ENCODE measurements around the gene DDX18. TPM values are rescaled to one million over a fixed set of nuclear protein-coding genes. Genes with fewer than 3 reads are reported as not detected.

The DDX18 gene
- total and polyA plus RNA-seq, 2 donors (not counting 3 experiments of a cell fraction or from before 2014, with no cell fraction given): 15.8 to 50.4 TPM

GRCh38 chr2:117853873-117854272 is 39.4 kb downstream of the DDX18 start:
- no peak overlapping the region for H3K9ac ChIP-seq (replicated peaks; ENCODE audit: extremely low read depth, insufficient read depth, low read length)
- TF ChIP-seq JUN (IDR thresholded peaks at IDR 0.05; ENCODE audit: borderline replicate concordance, insufficient read depth, insufficient read length, low read depth) (no peak), EZH2 (IDR thresholded peaks at IDR 0.05; ENCODE audit: borderline replicate concordance, low read depth, low read length, severe bottlenecking) (no peak), MAX (IDR thresholded peaks at IDR 0.05; ENCODE audit: insufficient read depth, insufficient read length) (no peak), CTCF (IDR thresholded peaks at IDR 0.05; ENCODE audit: extremely low read depth in 1 of 2, insufficient read depth in 1 of 2, low read depth in 1 of 2, low read length in 2 of 2) (no peak)
- no peak overlapping the region for H3K4me3 ChIP-seq (replicated peaks in 1 of 3; ENCODE audit: insufficient read depth in 1 of 3, low read depth in 1 of 3, low read length in 3 of 3)
- H2AFZ ChIP-seq (ENCODE audit: low read depth, low read length): no peak overlapping the region
- H3K36me3 ChIP-seq (ENCODE audit: control insufficient read depth in 2 of 2, extremely low read depth in 1 of 2, insufficient read depth in 2 of 2, low read length in 2 of 2): no peaks in the 10 kb centered on the region
- intact Hi-C loops (cut with micrococcal nuclease): no loop called here
- no peak overlapping the region for H3K27ac ChIP-seq (ENCODE audit: insufficient read depth, low read depth, low read length)
- H4K20me1 ChIP-seq (replicated peaks; ENCODE audit: control insufficient read depth, extremely low read depth, insufficient read depth, low read length): no peaks in the 10 kb centered on the region
- H3K9me1 ChIP-seq (replicated peaks; ENCODE audit: control insufficient read depth, extremely low read depth, insufficient read depth, low read length): no peaks in the 10 kb centered on the region
- no peaks in the 10 kb centered on the region for H3K9me3 ChIP-seq (replicated peaks; ENCODE audit: control insufficient read depth, insufficient read depth, low read length)
- POLR2A ChIA-PET: no interaction called here
- DNase-seq (ENCODE audit: low read depth, low spot score): no peak
- no peak for FAIRE-seq
- CTCF ChIA-PET: interaction anchor here (0.8 to 1.4 kb wide), 2 partner anchors 18 to 193 kb away, joined by 3 read pairs; no protein-coding TSS in a partner anchor
- dilution Hi-C loops (cut with MboI; ENCODE audit: extremely low pct_ligation_motif_present, low sequenced_read_pairs): no loop called here
- no peak overlapping the region for H3K4me2 ChIP-seq (ENCODE audit: insufficient read depth, low read length)
- H3K79me2 ChIP-seq (ENCODE audit: control insufficient read depth, insufficient read depth, low read length): no peaks in the 10 kb centered on the region
- no TSS peak for BruUV-seq (replicated peaks)
- peaks cover 22% of the 10 kb centered on the region for H3K4me1 ChIP-seq (ENCODE audit: control insufficient read depth, extremely low read depth, insufficient read depth, low read length)
- H3K27me3 ChIP-seq (ENCODE audit: control insufficient read depth in 2 of 2, insufficient read depth in 2 of 2, low read length in 2 of 2): peaks cover 10 to 23% of the 10 kb centered on the region in 2 experiments

DNA sequence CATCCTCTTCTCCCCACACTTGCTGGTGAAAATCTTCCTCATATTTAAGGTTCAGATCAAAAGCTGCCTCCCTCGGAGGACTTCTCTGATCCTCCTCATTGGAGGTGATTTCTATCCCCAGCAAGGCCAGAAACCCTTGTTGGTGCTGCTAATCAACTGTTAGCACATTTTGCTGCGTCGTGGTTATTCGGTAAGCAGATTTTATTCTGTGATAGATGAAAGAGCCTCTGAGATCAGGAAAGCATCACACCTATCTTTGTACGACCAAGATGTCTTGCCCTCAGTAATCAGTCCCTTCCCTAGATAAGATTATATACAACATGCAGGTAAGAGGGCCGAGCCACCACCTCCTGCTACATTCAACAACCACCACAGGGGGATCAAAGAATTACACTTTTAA is 40.1 kb downstream of the DDX18 start:
- no peak overlapping the region for H3K4me3 ChIP-seq (replicated peaks in 1 of 3; ENCODE audit: insufficient read depth in 1 of 3, low read depth in 1 of 3, low read length in 3 of 3)
- no peak overlapping the region for H3K27ac ChIP-seq (ENCODE audit: insufficient read depth, low read depth, low read length)
- no TSS peak for BruUV-seq (replicated peaks)
- no peaks in the 10 kb centered on the region for H3K9me1 ChIP-seq (replicated peaks; ENCODE audit: control insufficient read depth, extremely low read depth, insufficient read depth, low read length)
- CTCF ChIA-PET: interaction anchor here (0.8 to 1.4 kb wide), 2 partner anchors 18 to 192 kb away, joined by 3 read pairs; no protein-coding TSS in a partner anchor
- no peaks in the 10 kb centered on the region for H4K20me1 ChIP-seq (replicated peaks; ENCODE audit: control insufficient read depth, extremely low read depth, insufficient read depth, low read length)
- H3K4me2 ChIP-seq (ENCODE audit: insufficient read depth, low read length): no peak overlapping the region
- FAIRE-seq: no peak
- intact Hi-C loops (cut with micrococcal nuclease): loop anchor here (5.0 kb wide), 1 partner anchor 63 kb away; no protein-coding TSS in a partner anchor
- POLR2A ChIA-PET: no interaction called here
- no peaks in the 10 kb centered on the region for H3K9me3 ChIP-seq (replicated peaks; ENCODE audit: control insufficient read depth, insufficient read depth, low read length)
- H2AFZ ChIP-seq (ENCODE audit: low read depth, low read length): no peak overlapping the region
- H3K4me1 ChIP-seq (ENCODE audit: control insufficient read depth, extremely low read depth, insufficient read depth, low read length): peaks cover 22% of the 10 kb centered on the region
- H3K79me2 ChIP-seq (ENCODE audit: control insufficient read depth, insufficient read depth, low read length): no peaks in the 10 kb centered on the region
- H3K9ac ChIP-seq (replicated peaks; ENCODE audit: extremely low read depth, insufficient read depth, low read length): no peak overlapping the region
- no peak for DNase-seq (ENCODE audit: low read depth, low spot score)
- dilution Hi-C loops (cut with MboI; ENCODE audit: extremely low pct_ligation_motif_present, low sequenced_read_pairs): no loop called here
- H3K27me3 ChIP-seq (ENCODE audit: control insufficient read depth in 2 of 2, insufficient read depth in 2 of 2, low read length in 2 of 2): peaks cover 6 to 20% of the 10 kb centered on the region in 2 experiments
- TF ChIP-seq MYC (IDR thresholded peaks at IDR 0.05; ENCODE audit: low read depth, low read length) (no peak), JUN (IDR thresholded peaks at IDR 0.05; ENCODE audit: borderline replicate concordance, insufficient read depth, insufficient read length, low read depth) (no peak), CTCF (IDR thresholded peaks at IDR 0.05; ENCODE audit: extremely low read depth in 1 of 2, insufficient read depth in 1 of 2, low read depth in 1 of 2, low read length in 2 of 2) (no peak), EZH2 (IDR thresholded peaks at IDR 0.05; ENCODE audit: borderline replicate concordance, low read depth, low read length, severe bottlenecking) (no peak), POLR2AphosphoS5 (IDR thresholded peaks at IDR 0.05; ENCODE audit: insufficient read depth, low read depth, low read length) (no peak), GATA2 (IDR thresholded peaks at IDR 0.05; ENCODE audit: insufficient read depth, insufficient read length, low read depth, low read length) (no peak), POLR2A (IDR thresholded peaks at IDR 0.05; ENCODE audit: low read depth, low read length) (no peak), MAX (IDR thresholded peaks at IDR 0.05; ENCODE audit: insufficient read depth, insufficient read length) (no peak), FOS (IDR thresholded peaks at IDR 0.05; ENCODE audit: borderline replicate concordance, insufficient read depth, low read length) (no peak)
- H3K36me3 ChIP-seq (ENCODE audit: control insufficient read depth in 2 of 2, extremely low read depth in 1 of 2, insufficient read depth in 2 of 2, low read length in 2 of 2): no peaks in the 10 kb centered on the region
